ENCODE data around the gene MBNL3. TPM values are rescaled to one million over a fixed set of nuclear protein-coding genes. Genes with fewer than 3 reads are reported as not detected.
"Not testable (repeated sequence)": the region's sequence is repeated elsewhere in the genome, so short reads cannot be mapped to it uniquely, and the experiment has no call there.

Gene MBNL3
- polyA plus RNA-seq, 3 donors: 30.6 to 32.8 (median 32.2) TPM

GRCh38 chrX:132384301-132384700 lies 104.5 kb downstream of the MBNL3 start:
- DNase-seq (ENCODE audit: low read depth in 3 of 3, low spot score in 2 of 3): no peak

- no peak for DNase-seq (ENCODE audit: low read depth in 3 of 3, low spot score in 2 of 3)
Observed at GRCh38 chrX:132382068-132382467, 106.8 kb downstream of the MBNL3 start.

GRCh38 chrX:132378281-132378680 lies 110.6 kb downstream of the MBNL3 start:
- DNase-seq (ENCODE audit: low read depth in 3 of 3, low spot score in 2 of 3): no peak

GRCh38 chrX:132375941-132376340 lies 112.9 kb downstream of the MBNL3 start:
- no peak for DNase-seq (ENCODE audit: low read depth in 3 of 3, low spot score in 2 of 3)

GRCh38 chrX:132373610-132374009 lies 115.2 kb downstream of the MBNL3 start:
- no peak for DNase-seq (ENCODE audit: low read depth in 3 of 3, low spot score in 2 of 3)

- no peak for DNase-seq (ENCODE audit: low read depth in 3 of 3, low spot score in 2 of 3)
Observed at GRCh38 chrX:132369617-132370326, 119.1 kb downstream of the MBNL3 start.

GRCh38 chrX:132367984-132368383 lies 120.9 kb downstream of the MBNL3 start:
- DNase-seq (ENCODE audit: low read depth in 3 of 3, low spot score in 2 of 3): no peak

GRCh38 chrX:132367314-132367713 lies 121.5 kb downstream of the MBNL3 start:
- DNase-seq (ENCODE audit: low read depth in 3 of 3, low spot score in 2 of 3): no peak

- DNase-seq (ENCODE audit: low read depth in 3 of 3, low spot score in 2 of 3): no peak
Observed at GRCh38 chrX:132365490-132365889, 123.3 kb downstream of the MBNL3 start.

- no peak for DNase-seq (ENCODE audit: low read depth in 3 of 3, low spot score in 2 of 3)
Observed at GRCh38 chrX:132364313-132364712, 124.5 kb downstream of the MBNL3 start.

- no peak for DNase-seq (ENCODE audit: low read depth in 3 of 3, low spot score in 2 of 3)
Observed at GRCh38 chrX:132353430-132353829, 135.4 kb downstream of the MBNL3 start.

- no peak for DNase-seq (ENCODE audit: low read depth in 3 of 3, low spot score in 2 of 3)
Observed at GRCh38 chrX:132336172-132336571, 152.7 kb downstream of the MBNL3 start.

GRCh38 chrX:132333351-132333750 lies 155.5 kb downstream of the MBNL3 start:
- DNase-seq (ENCODE audit: low read depth in 3 of 3, low spot score in 2 of 3): no peak

GRCh38 chrX:132331532-132331931 lies 157.3 kb downstream of the MBNL3 start:
- no peak for DNase-seq (ENCODE audit: low read depth in 3 of 3, low spot score in 2 of 3)

GRCh38 chrX:132331000-132331399 lies 157.8 kb downstream of the MBNL3 start:
- no peak for DNase-seq (ENCODE audit: low read depth in 3 of 3, low spot score in 2 of 3)

- no peak for DNase-seq (ENCODE audit: low read depth in 3 of 3, low spot score in 2 of 3)
Observed at GRCh38 chrX:132330156-132330729, 158.6 kb downstream of the MBNL3 start.

- not testable (repeated sequence) for DNase-seq (ENCODE audit: low read depth in 3 of 3, low spot score in 2 of 3)
Observed at GRCh38 chrX:132326960-132327359, 161.9 kb downstream of the MBNL3 start.
